ENCODE results near the gene IGFBP2. TPM values are rescaled to one million over a fixed set of nuclear protein-coding genes. Genes with fewer than 3 reads are reported as not detected.

Gene IGFBP2
- total and polyA plus RNA-seq, 7 donors = 8.2 to 33.2 (median 12.8) TPM

DNA sequence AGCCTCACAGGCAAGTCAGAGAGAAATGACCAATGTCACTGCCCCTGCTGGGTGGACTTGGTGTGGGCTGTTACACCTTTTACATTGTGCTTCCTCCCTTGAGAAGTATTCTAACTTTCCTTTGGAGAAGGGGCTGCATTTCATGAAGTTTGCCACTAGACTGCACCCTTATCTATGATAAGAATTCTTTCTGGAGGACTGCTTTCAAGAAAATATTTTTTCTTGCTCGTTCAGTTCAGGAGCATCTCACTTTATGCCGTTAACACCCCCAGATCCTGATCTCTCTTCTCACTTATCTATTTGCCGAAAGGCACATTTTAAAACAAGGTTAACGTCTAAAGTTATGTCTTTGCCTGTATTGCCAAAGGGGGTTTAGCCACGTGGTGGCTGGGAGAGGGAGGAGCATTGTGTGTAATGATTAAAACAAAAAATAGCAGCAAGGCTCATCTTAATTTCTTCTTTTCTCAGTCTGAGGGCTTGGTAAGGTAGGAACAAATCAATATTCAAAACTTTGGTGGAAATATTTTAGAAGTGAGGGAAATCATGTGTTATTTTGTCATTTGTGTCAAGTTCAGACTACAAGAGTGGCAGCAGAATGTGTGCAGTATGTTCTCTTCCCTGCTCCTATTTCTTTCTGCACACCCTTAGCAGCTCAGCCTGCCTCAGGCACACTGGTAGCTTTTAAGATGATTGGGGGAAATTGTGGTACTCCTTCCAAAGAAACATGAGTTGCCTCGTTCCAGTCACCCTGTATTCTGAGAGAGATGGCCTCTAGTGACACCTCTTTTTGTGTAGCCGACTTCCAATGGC is 63.7 kb downstream of the IGFBP2 start:
- no peak for DNase-seq
- 34 to 49% (median 35%) methylated on average over 7 of the region's 7 CpGs for WGBS, 3 donors
- Histone ChIP-seq H3K9me3 (no peaks in the 10 kb centered on the region), H3K4me3 (no peak overlapping the region), H3K4me1 (peaks cover 55% of the 10 kb centered on the region), H3K27ac (peak overlapping the region; percentile 85), H3K36me3 (ENCODE audit: insufficient read depth in 1 of 2, low read depth in 1 of 2) (no peaks in the 10 kb centered on the region), H3K27me3 (ENCODE audit: insufficient read depth in 3 of 3, low read length in 2 of 3) (no peaks in the 10 kb centered on the region)
- no peak for ATAC-seq
- peak; percentile 48 for TF ChIP-seq CTCF (IDR thresholded peaks at IDR 0.05)
- intact Hi-C loops (cut with DNase I) = loop anchor here (2.0 to 10.0 kb wide), 6 partner anchors 190 to 1015 kb away; no protein-coding TSS in a partner anchor

- Histone ChIP-seq H3K27me3 (ENCODE audit: insufficient read depth in 3 of 3, low read length in 2 of 3) (no peaks in the 10 kb centered on the region), H3K4me3 (no peak overlapping the region), H3K36me3 (ENCODE audit: insufficient read depth in 1 of 2, low read depth in 1 of 2) (no peaks in the 10 kb centered on the region), H3K4me1 (peaks cover 63% of the 10 kb centered on the region), H3K27ac (peak overlapping the region; percentile 63), H3K9me3 (no peaks in the 10 kb centered on the region)
- intact Hi-C loops (cut with DNase I) = loop anchor here (2.0 to 10.0 kb wide), 5 partner anchors 189 to 1014 kb away; no protein-coding TSS in a partner anchor
- DNase-seq (no peak), ATAC-seq (no peak)
- TF ChIP-seq CTCF (IDR thresholded peaks at IDR 0.05) = no peak
- WGBS, 3 donors = 71 to 81% (median 79%) methylated on average over 6 of the region's 6 CpGs
Observed at GRCh38 chr2:216698293-216698692, 65.1 kb downstream of the IGFBP2 start.

- ATAC-seq = peak; percentile 51 to 62 (median 60)
- Histone ChIP-seq H3K27ac (peak overlapping the region; percentile 83), H3K4me3 (no peak overlapping the region), H3K27me3 (ENCODE audit: insufficient read depth in 3 of 3, low read length in 2 of 3) (no peaks in the 10 kb centered on the region), H3K9me3 (no peaks in the 10 kb centered on the region), H3K4me1 (peaks cover 65% of the 10 kb centered on the region), H3K36me3 (ENCODE audit: insufficient read depth in 1 of 2, low read depth in 1 of 2) (no peaks in the 10 kb centered on the region)
- no peak for DNase-seq
- intact Hi-C loops (cut with DNase I) = loop anchor here (1.0 to 10.0 kb wide), 6 partner anchors 75 to 1013 kb away; no protein-coding TSS in a partner anchor
- WGBS, 3 donors = 6 to 11% (median 10%) methylated on average over 5 of the region's 5 CpGs
- TF ChIP-seq CTCF (IDR thresholded peaks at IDR 0.05) = peak; percentile 63
Observed at GRCh38 chr2:216698895-216699294, 65.7 kb downstream of the IGFBP2 start.

DNA sequence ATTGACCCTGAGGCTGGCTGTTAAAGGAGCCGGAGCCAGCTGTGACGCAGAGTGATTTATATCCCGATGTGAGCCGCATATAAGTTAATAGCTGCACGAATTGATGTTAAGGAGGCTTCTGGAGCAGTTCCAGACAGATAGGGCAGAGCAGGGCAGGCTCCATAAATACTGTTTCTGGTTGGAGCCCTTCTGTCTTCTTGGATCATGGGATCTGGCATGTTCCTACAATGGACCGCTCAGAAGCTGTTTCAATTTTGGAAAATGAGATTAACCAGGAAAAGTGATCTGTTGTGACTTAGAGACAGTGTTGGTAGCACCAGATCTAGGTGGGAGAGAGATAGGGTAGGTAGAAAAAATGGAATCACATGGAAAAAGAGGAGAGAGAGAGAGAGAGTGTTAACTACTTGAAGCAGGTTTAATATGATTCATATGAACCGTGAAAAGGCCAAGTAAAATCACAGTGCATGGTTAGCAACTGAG is 66.9 kb downstream of the IGFBP2 start:
- intact Hi-C loops (cut with DNase I) = loop anchor here in 1 of 2 donors (5.0 kb wide), 2 partner anchors 72 to 107 kb away; no protein-coding TSS in a partner anchor

More for the DNA sequence above, 66.9 kb downstream of the IGFBP2 start:
- no peaks in the 10 kb centered on the region for H3K27me3 ChIP-seq (ENCODE audit: insufficient read depth in 3 of 3, low read length in 2 of 3)
- H3K4me1 ChIP-seq = peaks cover 65% of the 10 kb centered on the region
- ATAC-seq (peak in 3 of 4 donors; percentile 9 to 43 (median 33)), DNase-seq (no peak)
- no peak for TF ChIP-seq CTCF (IDR thresholded peaks at IDR 0.05)
- WGBS, 3 donors = 19 to 28% (median 26%) methylated on average over 7 of the region's 7 CpGs
- H3K4me3 ChIP-seq = peak overlapping the region; percentile 37
- no peaks in the 10 kb centered on the region for H3K36me3 ChIP-seq (ENCODE audit: insufficient read depth in 1 of 2, low read depth in 1 of 2)
- H3K27ac ChIP-seq = peak overlapping the region; percentile 83
- H3K9me3 ChIP-seq = no peaks in the 10 kb centered on the region

All from psoas muscle (tissue), 8 donors.